ENCODE measurements around the gene OR2J3.

The OR2J3 gene

GRCh38 chr6:29129326-29130012, 21.6 kb downstream of the OR2J3 start:
- Histone ChIP-seq H3K4me1 (no peaks in the 10 kb centered on the region), H3K79me2 (no peaks in the 10 kb centered on the region), H3K27ac (no peak overlapping the region), H3K4me2 (ENCODE audit: low read length) (no peak overlapping the region), H3K27me3 (ENCODE audit: control insufficient read depth, insufficient read depth, low read length) (no peaks in the 10 kb centered on the region), H3K4me3 (ENCODE audit: low read depth, low read length) (no peak overlapping the region), H2AFZ (no peak overlapping the region), H3K9me3 (ENCODE audit: control insufficient read depth, low read length) (no peaks in the 10 kb centered on the region), H3K9ac (no peak overlapping the region), H3K36me3 (ENCODE audit: control insufficient read depth, insufficient read depth, low read length) (no peaks in the 10 kb centered on the region)
- TF ChIP-seq CTCF (IDR thresholded peaks at IDR 0.05) = no peak

GRCh38 chr6:29130644-29131043, 22.8 kb downstream of the OR2J3 start:
- H3K27me3 ChIP-seq (ENCODE audit: control insufficient read depth, insufficient read depth, low read length) = no peaks in the 10 kb centered on the region
- H3K4me2 ChIP-seq (ENCODE audit: low read length) = no peak overlapping the region
- H2AFZ ChIP-seq = no peak overlapping the region
- H3K4me3 ChIP-seq (ENCODE audit: low read depth, low read length) = no peak overlapping the region
- no peaks in the 10 kb centered on the region for H3K9me3 ChIP-seq (ENCODE audit: control insufficient read depth, low read length)
- no peak overlapping the region for H3K9ac ChIP-seq
- H3K36me3 ChIP-seq (ENCODE audit: control insufficient read depth, insufficient read depth, low read length) = no peaks in the 10 kb centered on the region
- H3K79me2 ChIP-seq = no peaks in the 10 kb centered on the region
- no peaks in the 10 kb centered on the region for H3K4me1 ChIP-seq
- TF ChIP-seq CTCF (IDR thresholded peaks at IDR 0.05) = no peak
- no peak overlapping the region for H3K27ac ChIP-seq

- no peak for TF ChIP-seq CTCF (IDR thresholded peaks at IDR 0.05)
- H3K27ac ChIP-seq = no peak overlapping the region
- H3K9ac ChIP-seq = no peak overlapping the region
- no peaks in the 10 kb centered on the region for H3K9me3 ChIP-seq (ENCODE audit: control insufficient read depth, low read length)
- H3K79me2 ChIP-seq = no peaks in the 10 kb centered on the region
- H3K4me2 ChIP-seq (ENCODE audit: low read length) = no peak overlapping the region
- H3K36me3 ChIP-seq (ENCODE audit: control insufficient read depth, insufficient read depth, low read length) = no peaks in the 10 kb centered on the region
- H2AFZ ChIP-seq = no peak overlapping the region
- no peak overlapping the region for H3K4me3 ChIP-seq (ENCODE audit: low read depth, low read length)
- H3K27me3 ChIP-seq (ENCODE audit: control insufficient read depth, insufficient read depth, low read length) = no peaks in the 10 kb centered on the region
- no peaks in the 10 kb centered on the region for H3K4me1 ChIP-seq
Measured at GRCh38 chr6:29131691-29132090, 23.8 kb downstream of the OR2J3 start.

- Histone ChIP-seq H3K4me1 (no peaks in the 10 kb centered on the region), H3K79me2 (no peaks in the 10 kb centered on the region), H3K27ac (no peak overlapping the region), H3K27me3 (ENCODE audit: control insufficient read depth, insufficient read depth, low read length) (no peaks in the 10 kb centered on the region), H2AFZ (no peak overlapping the region), H3K4me2 (ENCODE audit: low read length) (no peak overlapping the region), H3K9ac (no peak overlapping the region), H3K4me3 (ENCODE audit: low read depth, low read length) (no peak overlapping the region), H3K36me3 (ENCODE audit: control insufficient read depth, insufficient read depth, low read length) (no peaks in the 10 kb centered on the region), H3K9me3 (ENCODE audit: control insufficient read depth, low read length) (no peaks in the 10 kb centered on the region)
- TF ChIP-seq CTCF (IDR thresholded peaks at IDR 0.05) = no peak
Measured at GRCh38 chr6:29137724-29138123, 29.9 kb downstream of the OR2J3 start.

GRCh38 chr6:29141606-29142005, 33.7 kb downstream of the OR2J3 start:
- TF ChIP-seq CTCF (IDR thresholded peaks at IDR 0.05) = no peak
- Histone ChIP-seq H3K4me1 (no peaks in the 10 kb centered on the region), H3K9ac (no peak overlapping the region)

More at GRCh38 chr6:29141606-29142005, 33.7 kb downstream of the OR2J3 start:
- H3K4me3 ChIP-seq (ENCODE audit: low read depth, low read length) = no peak overlapping the region
- no peaks in the 10 kb centered on the region for H3K27me3 ChIP-seq (ENCODE audit: control insufficient read depth, insufficient read depth, low read length)
- H3K27ac ChIP-seq = no peak overlapping the region
- H3K4me2 ChIP-seq (ENCODE audit: low read length) = no peak overlapping the region
- no peaks in the 10 kb centered on the region for H3K36me3 ChIP-seq (ENCODE audit: control insufficient read depth, insufficient read depth, low read length)
- no peaks in the 10 kb centered on the region for H3K79me2 ChIP-seq
- no peaks in the 10 kb centered on the region for H3K9me3 ChIP-seq (ENCODE audit: control insufficient read depth, low read length)
- H2AFZ ChIP-seq = no peak overlapping the region

Data from parathyroid adenoma (tissue), 2 donors.